IPS DF 6.9 (cell line): Measurements from ENCODE around the gene NUP188.

Experiments
- DNase-seq: peaks from one replicate; pipeline ENCODE4 v3.0.0-alpha.2; 2013; ENCODE audit warnings: low read depth, low spot score
- H3K27ac ChIP-seq: one replicate; pipeline ENCODE4 v1.5.1; 2013; ENCODE audit warnings: low read length, control low read depth
- H3K27me3 ChIP-seq: 2 replicates; pipeline ENCODE4 v1.6.1; 2013; ENCODE audit warnings: mild to moderate bottlenecking, low read length; ENCODE audit not compliant: control insufficient read depth, insufficient read depth
- H3K36me3 ChIP-seq: 2 replicates; pipeline ENCODE4 v1.6.1; 2013; ENCODE audit warnings: low read length; ENCODE audit not compliant: control insufficient read depth, insufficient read depth
- H3K4me1 ChIP-seq: 2 replicates; pipeline ENCODE4 v1.6.1; 2013; ENCODE audit warnings: low read length; ENCODE audit not compliant: control insufficient read depth, insufficient read depth
- H3K4me3 ChIP-seq: 2 replicates; pipeline ENCODE4 v1.5.1; 2013; ENCODE audit warnings: mild to moderate bottlenecking, low read length
- H3K9me3 ChIP-seq: 2 replicates; pipeline ENCODE4 v1.6.1; 2013; ENCODE audit warnings: low read length, inconsistent platforms; ENCODE audit not compliant: control insufficient read depth, insufficient read depth
- WGBS: extraction: QIAGEN DNeasy Blood & Tissue Kit; methylation state at CpG from one replicate; pipeline ENCODE4 v1.1.7; 2013; ENCODE audit warnings: mixed read lengths, missing lambda C conversion rate; ENCODE audit not compliant: insufficient read length, insufficient coverage; 5-methylcytosine and 5-hydroxymethylcytosine counted together

NUP188 gene

GRCh38 chr9:129014608-129015007 lies 67.1 kb downstream of the NUP188 start:
- Histone ChIP-seq H3K4me1 (no peaks in the 10 kb centered on the region), H3K4me3 (no peak overlapping the region), H3K27me3 (no peaks in the 10 kb centered on the region), H3K36me3 (peaks cover 21% of the 10 kb centered on the region), H3K27ac (no peak overlapping the region), H3K9me3 (no peaks in the 10 kb centered on the region)
- WGBS, result no CpG with 5 or more reads among the region's 8 CpGs
- no peak for DNase-seq

GRCh38 chr9:129021091-129021490 lies 73.6 kb downstream of the NUP188 start:
- 0 out of 2 replicates have a peak, but pooled peaks cover 2% of the 10 kb centered on the region for H3K4me1 ChIP-seq
- WGBS, result no CpG with 5 or more reads among the region's 8 CpGs
- DNase-seq, result no peak
- no peak overlapping the region for H3K4me3 ChIP-seq
- H3K27me3 ChIP-seq, result no peaks in the 10 kb centered on the region
- H3K27ac ChIP-seq, result no peak overlapping the region
- no peaks in the 10 kb centered on the region for H3K9me3 ChIP-seq
- H3K36me3 ChIP-seq, result no peaks in the 10 kb centered on the region; the same call in 1 of the 2 replicates

- Histone ChIP-seq H3K27ac (no peak overlapping the region), H3K27me3 (no peaks in the 10 kb centered on the region), H3K4me1 (0 out of 2 replicates have a peak, but pooled peaks cover 2% of the 10 kb centered on the region), H3K36me3 (no peaks in the 10 kb centered on the region; the same call in 1 of the 2 replicates), H3K9me3 (no peaks in the 10 kb centered on the region), H3K4me3 (no peak overlapping the region)
- no peak for DNase-seq
- no CpG with 5 or more reads among the region's 9 CpGs for WGBS
Observed at GRCh38 chr9:129022037-129022436, 74.5 kb downstream of the NUP188 start.

GRCh38 chr9:129023036-129023907 lies 75.8 kb downstream of the NUP188 start:
- Histone ChIP-seq H3K27me3 (no peaks in the 10 kb centered on the region), H3K4me1 (0 out of 2 replicates have a peak, but pooled peaks cover 3% of the 10 kb centered on the region), H3K36me3 (no peaks in the 10 kb centered on the region; the same call in 1 of the 2 replicates), H3K9me3 (no peaks in the 10 kb centered on the region), H3K4me3 (no peak overlapping the region), H3K27ac (no peak overlapping the region)
- no CpG with 5 or more reads among the region's 16 CpGs for WGBS
- no peak for DNase-seq

- 0 out of 2 replicates have a peak, but pooled peaks cover 3% of the 10 kb centered on the region for H3K4me1 ChIP-seq
Observed at GRCh38 chr9:129023908-129024233, 76.4 kb downstream of the NUP188 start.

GRCh38 chr9:129026442-129027223 lies 79.1 kb downstream of the NUP188 start:
- Histone ChIP-seq H3K27ac (no peak overlapping the region), H3K4me1 (0 out of 2 replicates have a peak, but pooled peaks cover 3% of the 10 kb centered on the region), H3K36me3 (no peaks in the 10 kb centered on the region; the same call in 1 of the 2 replicates), H3K9me3 (no peaks in the 10 kb centered on the region), H3K4me3 (no peak overlapping the region), H3K27me3 (no peaks in the 10 kb centered on the region)
- WGBS, result no CpG with 5 or more reads among the region's 17 CpGs
- DNase-seq, result no peak

More at GRCh38 chr9:129023908-129024233, 76.4 kb downstream of the NUP188 start:
- no CpG with 5 or more reads among the region's 4 CpGs for WGBS
- DNase-seq, result no peak
- Histone ChIP-seq H3K4me3 (no peak overlapping the region), H3K9me3 (no peaks in the 10 kb centered on the region), H3K27ac (no peak overlapping the region), H3K36me3 (no peaks in the 10 kb centered on the region; the same call in 1 of the 2 replicates), H3K27me3 (no peaks in the 10 kb centered on the region)

- Histone ChIP-seq H3K4me1 (0 out of 2 replicates have a peak, but pooled peaks cover 3% of the 10 kb centered on the region), H3K9me3 (no peaks in the 10 kb centered on the region), H3K36me3 (no peaks in the 10 kb centered on the region; the same call in 1 of the 2 replicates), H3K27ac (no peak overlapping the region), H3K27me3 (no peaks in the 10 kb centered on the region), H3K4me3 (peak overlapping the region; percentile 66; the same call in 1 of the 2 replicates)
- no CpG with 5 or more reads among the region's 9 CpGs for WGBS
- no peak for DNase-seq
Observed at GRCh38 chr9:129027224-129027684, 79.8 kb downstream of the NUP188 start.

- H3K9me3 ChIP-seq, result no peaks in the 10 kb centered on the region
- peak overlapping the region; percentile 66; the same call in 1 of the 2 replicates for H3K4me3 ChIP-seq
- no peak for DNase-seq
- H3K27me3 ChIP-seq, result no peaks in the 10 kb centered on the region
- no peak overlapping the region for H3K27ac ChIP-seq
- H3K36me3 ChIP-seq, result no peaks in the 10 kb centered on the region
- WGBS, result no CpG with 5 or more reads among the region's 47 CpGs
- H3K4me1 ChIP-seq, result 0 out of 2 replicates have a peak, but pooled peaks cover 3% of the 10 kb centered on the region
Observed at GRCh38 chr9:129027685-129028191, 80.2 kb downstream of the NUP188 start.

- no peak within 1 kb of the TSS for H3K27ac ChIP-seq
- WGBS, result no CpG with 5 or more reads among the region's 60 CpGs
Observed at GRCh38 chr9:129028192-129028966, 80.9 kb downstream of the NUP188 start, which contains the start of gene SH3GLB2. TSS of gene SH3GLB2 (minus strand) at chr9:129028331. CDS start at chr9:129028154, 177 bp downstream.

More at GRCh38 chr9:129028192-129028966, 80.9 kb downstream of the NUP188 start, which contains the start of gene SH3GLB2:
- Histone ChIP-seq H3K4me3 (peak within 1 kb of the TSS; percentile 66; the same call in 1 of the 2 replicates), H3K27me3 (no peaks in the 10 kb centered on the region), H3K36me3 (no peaks in the 10 kb centered on the region), H3K4me1 (0 out of 2 replicates have a peak, but pooled peaks cover 1% of the 10 kb centered on the region), H3K9me3 (no peaks in the 10 kb centered on the region)
- no peak for DNase-seq
